Lower leg skin (tissue), 3 donors: Measurements from ENCODE around the gene NTM.

Source experiments
- POLR2A ChIP-seq, 2 donors: fragments of 450-650 bp; IDR thresholded peaks; one replicate each; pipeline ENCODE4 v1.6.1; 2016 to 2017; ENCODE audit warnings: antibody characterized with exemption in 2 of 2, mild to moderate bottlenecking in 1 of 2, moderate library complexity in 1 of 2
- TF ChIP-seq, protein P1 (sequence below), 3 donors: fragments of 450-650 bp; IDR thresholded peaks; one replicate each; pipeline ENCODE4 v1.5.1; 2016; ENCODE audit warnings: antibody characterized with exemption in 3 of 3, mild to moderate bottlenecking in 3 of 3, moderate library complexity in 2 of 3

DNA sequence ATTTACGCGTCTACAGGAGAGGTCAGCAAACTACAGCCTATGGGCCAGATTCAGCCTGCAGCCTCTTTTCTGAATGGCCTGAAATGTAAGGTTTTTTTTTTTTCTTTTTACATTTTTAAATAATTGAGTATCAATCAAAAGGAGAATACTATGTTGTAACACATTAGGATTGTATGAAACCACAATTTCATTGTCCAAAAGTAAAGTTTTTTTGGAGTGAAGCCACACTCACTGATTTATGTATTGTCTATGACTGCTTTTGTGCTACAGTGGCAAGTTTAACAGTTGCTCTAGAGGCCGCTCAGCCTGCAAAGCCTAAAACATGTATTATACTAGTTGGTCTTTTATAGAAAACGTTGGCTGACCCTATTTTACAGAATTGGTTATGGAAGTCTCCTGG is 923.2 kb downstream of the NTM start:
- TF ChIP-seq, protein P1, sequence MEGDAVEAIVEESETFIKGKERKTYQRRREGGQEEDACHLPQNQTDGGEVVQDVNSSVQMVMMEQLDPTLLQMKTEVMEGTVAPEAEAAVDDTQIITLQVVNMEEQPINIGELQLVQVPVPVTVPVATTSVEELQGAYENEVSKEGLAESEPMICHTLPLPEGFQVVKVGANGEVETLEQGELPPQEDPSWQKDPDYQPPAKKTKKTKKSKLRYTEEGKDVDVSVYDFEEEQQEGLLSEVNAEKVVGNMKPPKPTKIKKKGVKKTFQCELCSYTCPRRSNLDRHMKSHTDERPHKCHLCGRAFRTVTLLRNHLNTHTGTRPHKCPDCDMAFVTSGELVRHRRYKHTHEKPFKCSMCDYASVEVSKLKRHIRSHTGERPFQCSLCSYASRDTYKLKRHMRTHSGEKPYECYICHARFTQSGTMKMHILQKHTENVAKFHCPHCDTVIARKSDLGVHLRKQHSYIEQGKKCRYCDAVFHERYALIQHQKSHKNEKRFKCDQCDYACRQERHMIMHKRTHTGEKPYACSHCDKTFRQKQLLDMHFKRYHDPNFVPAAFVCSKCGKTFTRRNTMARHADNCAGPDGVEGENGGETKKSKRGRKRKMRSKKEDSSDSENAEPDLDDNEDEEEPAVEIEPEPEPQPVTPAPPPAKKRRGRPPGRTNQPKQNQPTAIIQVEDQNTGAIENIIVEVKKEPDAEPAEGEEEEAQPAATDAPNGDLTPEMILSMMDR (IDR thresholded peaks at IDR 0.05) = no peak
- no peak for TF ChIP-seq POLR2A (IDR thresholded peaks at IDR 0.05)
